Brain microvascular endothelial cell (primary cell): ENCODE results near the gene NTN3.

Experiments
- DNase-seq: peaks from one replicate; pipeline ENCODE4 v3.0.0-alpha.2; 2020
- H3K27ac ChIP-seq: fragments of 250-450 bp; sonication (Bioruptor Pico); 2 replicates; pipeline ENCODE4 v1.5.1; 2020; ENCODE audit warnings: mild to moderate bottlenecking, moderate library complexity
- H3K27me3 ChIP-seq: fragments of 250-450 bp; sonication (Bioruptor Pico); replicated peaks from 2 replicates; pipeline ENCODE4 v1.5.1; 2020; ENCODE audit warnings: mild to moderate bottlenecking
- H3K36me3 ChIP-seq: fragments of 250-450 bp; sonication (Bioruptor Pico); replicated peaks from 2 replicates; pipeline ENCODE4 v1.5.1; 2020; ENCODE audit warnings: mild to moderate bottlenecking
- H3K4me3 ChIP-seq: 2 replicates; pipeline ENCODE4 v1.5.1; 2011; ENCODE audit warnings: low read depth, mild to moderate bottlenecking, control low read depth, low read length, moderate library complexity
- in situ Hi-C: cut with HindIII; loops from 2 replicates; pipeline ENCODE4 v1.10.0; 2017; ENCODE audit warnings: low sequenced_read_pairs, low pct_ligation_motif_present
- TF ChIP-seq, protein P1 (sequence below): IDR thresholded peaks from 2 replicates; pipeline ENCODE4 v1.5.1; 2011; ENCODE audit warnings: low read depth, mild to moderate bottlenecking, moderate library complexity, low read length, control low read depth, inconsistent platforms; ENCODE audit errors: missing control alignments

Gene NTN3

DNA sequence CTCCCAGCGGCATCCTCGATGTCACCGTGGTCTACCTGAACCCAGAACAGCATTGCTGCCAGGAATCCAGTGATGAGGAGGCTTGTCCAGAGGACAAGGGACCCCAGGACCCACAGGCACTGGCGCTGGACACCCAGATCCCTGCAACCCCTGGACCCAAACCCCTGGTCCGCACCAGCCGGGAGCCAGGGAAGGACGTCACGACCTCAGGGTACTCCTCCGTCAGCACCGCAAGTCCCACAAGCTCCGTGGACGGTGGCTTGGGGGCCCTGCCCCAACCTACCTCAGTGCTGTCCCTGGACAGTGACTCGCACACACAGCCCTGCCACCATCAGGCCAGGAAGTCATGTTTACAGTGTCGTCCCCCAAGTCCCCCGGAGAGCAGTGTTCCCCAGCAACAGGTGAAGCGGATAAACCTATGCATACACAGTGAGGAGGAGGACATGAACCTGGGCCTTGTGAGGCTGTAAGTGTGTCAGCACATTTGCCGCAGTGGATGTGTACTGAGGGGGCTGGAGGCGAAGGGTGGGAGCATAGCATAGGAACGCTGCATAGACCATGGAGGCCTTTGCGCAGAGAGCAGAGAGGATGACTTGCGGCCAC is 14.4 kb upstream of the NTN3 start:
- Histone ChIP-seq H3K27me3 (no peaks in the 10 kb centered on the region), H3K36me3 (peaks cover 16% of the 10 kb centered on the region), H3K27ac (no peak overlapping the region), H3K4me3 (no peak overlapping the region)
- TF ChIP-seq, protein P1, sequence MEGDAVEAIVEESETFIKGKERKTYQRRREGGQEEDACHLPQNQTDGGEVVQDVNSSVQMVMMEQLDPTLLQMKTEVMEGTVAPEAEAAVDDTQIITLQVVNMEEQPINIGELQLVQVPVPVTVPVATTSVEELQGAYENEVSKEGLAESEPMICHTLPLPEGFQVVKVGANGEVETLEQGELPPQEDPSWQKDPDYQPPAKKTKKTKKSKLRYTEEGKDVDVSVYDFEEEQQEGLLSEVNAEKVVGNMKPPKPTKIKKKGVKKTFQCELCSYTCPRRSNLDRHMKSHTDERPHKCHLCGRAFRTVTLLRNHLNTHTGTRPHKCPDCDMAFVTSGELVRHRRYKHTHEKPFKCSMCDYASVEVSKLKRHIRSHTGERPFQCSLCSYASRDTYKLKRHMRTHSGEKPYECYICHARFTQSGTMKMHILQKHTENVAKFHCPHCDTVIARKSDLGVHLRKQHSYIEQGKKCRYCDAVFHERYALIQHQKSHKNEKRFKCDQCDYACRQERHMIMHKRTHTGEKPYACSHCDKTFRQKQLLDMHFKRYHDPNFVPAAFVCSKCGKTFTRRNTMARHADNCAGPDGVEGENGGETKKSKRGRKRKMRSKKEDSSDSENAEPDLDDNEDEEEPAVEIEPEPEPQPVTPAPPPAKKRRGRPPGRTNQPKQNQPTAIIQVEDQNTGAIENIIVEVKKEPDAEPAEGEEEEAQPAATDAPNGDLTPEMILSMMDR = no peak
- DNase-seq = no peak
- in situ Hi-C loops = no loop called here

GRCh38 chr16:2457267-2457666 is 13.8 kb upstream of the NTN3 start:
- TF ChIP-seq, protein P1 = no peak
- Histone ChIP-seq H3K27me3 (no peaks in the 10 kb centered on the region), H3K27ac (no peak overlapping the region), H3K36me3 (peaks cover 16% of the 10 kb centered on the region), H3K4me3 (no peak overlapping the region)
- no peak for DNase-seq
- in situ Hi-C loops = no loop called here

DNA sequence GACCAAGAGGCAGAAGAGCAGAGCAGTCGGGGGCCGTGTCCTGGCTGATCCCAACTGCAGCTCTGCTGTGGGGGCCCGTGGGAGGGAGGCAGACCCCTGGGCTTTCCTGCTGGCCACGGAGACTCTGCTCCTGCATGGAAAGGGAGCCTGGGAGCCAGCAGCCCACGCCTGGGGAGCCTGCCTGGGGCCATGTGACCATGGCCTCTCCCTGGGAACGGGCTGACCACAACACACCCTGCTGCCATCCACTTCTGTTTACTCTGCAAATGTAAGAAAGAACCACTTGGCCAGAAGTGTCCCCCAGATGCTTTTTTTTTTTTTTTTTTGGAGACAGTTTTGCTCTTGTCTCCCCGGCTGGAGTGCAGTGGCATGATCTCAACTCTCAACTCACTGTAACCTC is 13.2 kb upstream of the NTN3 start:
- DNase-seq = no peak
- Histone ChIP-seq H3K36me3 (peaks cover 14% of the 10 kb centered on the region), H3K27ac (no peak overlapping the region), H3K27me3 (no peaks in the 10 kb centered on the region), H3K4me3 (no peak overlapping the region)
- in situ Hi-C loops = no loop called here
- TF ChIP-seq, protein P1 = no peak

GRCh38 chr16:2458887-2459646 is 12.0 kb upstream of the NTN3 start:
- no peak for DNase-seq
- Histone ChIP-seq H3K27me3 (no peaks in the 10 kb centered on the region), H3K27ac (no peak overlapping the region), H3K4me3 (peak overlapping the region; percentile 61), H3K36me3 (peaks cover 12% of the 10 kb centered on the region)
- in situ Hi-C loops = no loop called here
- TF ChIP-seq, protein P1 = no peak

DNA sequence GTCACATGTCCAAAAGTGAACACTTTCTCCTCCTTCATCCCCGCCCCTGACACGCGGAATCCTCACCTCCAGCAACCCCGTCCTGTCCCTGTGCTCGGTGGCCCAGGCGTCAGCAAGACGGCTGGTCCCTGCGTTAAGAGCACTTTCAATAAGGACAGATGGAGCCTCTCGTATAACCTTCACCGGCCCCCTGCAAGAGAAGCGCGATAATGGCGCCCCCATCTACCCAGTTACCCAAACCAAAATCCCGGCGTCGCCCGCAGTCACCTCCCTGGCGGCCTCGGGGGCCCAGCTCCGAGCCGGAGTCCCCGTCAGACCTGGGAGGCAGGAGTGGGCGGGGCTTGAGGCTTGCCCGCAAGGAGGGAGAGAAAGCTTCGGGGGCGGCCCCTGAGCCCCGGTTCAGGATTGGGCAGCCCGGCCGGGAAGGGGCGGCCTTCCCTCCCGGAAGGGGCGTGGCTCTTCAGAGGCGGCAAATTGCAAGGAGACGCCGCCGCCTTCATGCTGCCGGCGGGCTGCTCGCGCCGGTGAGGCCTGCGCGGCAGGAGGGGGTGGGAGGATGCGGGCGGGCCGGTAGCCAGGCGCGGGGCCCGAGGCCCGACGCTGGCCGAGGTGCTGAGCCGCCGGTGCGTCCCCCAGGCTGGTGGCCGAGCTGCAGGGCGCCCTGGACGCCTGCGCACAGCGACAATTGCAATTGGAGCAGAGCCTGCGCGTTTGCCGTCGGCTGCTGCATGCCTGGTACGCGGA is 11.3 kb upstream of the NTN3 start, which contains the start of gene TEDC2:
Gene TEDC2, plus strand, starts transcription at position 463 of the 744 bp plus-strand sequence. Its CDS starts 36 bp downstream, at position 499.
- H3K27ac ChIP-seq = no peak within 1 kb of the TSS
- in situ Hi-C loops = no loop called here

More for the DNA sequence above, 11.3 kb upstream of the NTN3 start, which contains the start of gene TEDC2:
- TF ChIP-seq, protein P1 = no peak
- Histone ChIP-seq H3K4me3 (peak within 1 kb of the TSS; percentile 61), H3K36me3 (peaks cover 8% of the 10 kb centered on the region), H3K27me3 (no peaks in the 10 kb centered on the region)
- peak; percentile 85 for DNase-seq
